ENCODE results near the gene PRCD.

Gene PRCD

DNA sequence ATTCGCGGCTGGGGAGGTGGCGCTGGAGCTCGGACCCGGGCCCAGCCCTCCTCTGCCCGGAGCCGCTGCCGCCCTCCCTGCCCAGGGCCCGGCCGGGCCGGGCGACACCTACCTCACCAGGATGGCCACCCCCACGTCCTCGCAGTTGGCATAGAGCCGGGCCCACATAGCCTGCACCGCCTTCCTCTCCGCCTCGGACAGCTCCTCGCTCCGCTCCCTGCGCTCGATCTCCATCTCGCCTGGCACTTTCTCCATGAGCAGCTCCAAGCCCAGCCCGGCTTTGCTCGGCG lies 2.6 kb upstream of the PRCD start:
- no peak overlapping the region for H3K27ac ChIP-seq
- TF ChIP-seq, protein P1, sequence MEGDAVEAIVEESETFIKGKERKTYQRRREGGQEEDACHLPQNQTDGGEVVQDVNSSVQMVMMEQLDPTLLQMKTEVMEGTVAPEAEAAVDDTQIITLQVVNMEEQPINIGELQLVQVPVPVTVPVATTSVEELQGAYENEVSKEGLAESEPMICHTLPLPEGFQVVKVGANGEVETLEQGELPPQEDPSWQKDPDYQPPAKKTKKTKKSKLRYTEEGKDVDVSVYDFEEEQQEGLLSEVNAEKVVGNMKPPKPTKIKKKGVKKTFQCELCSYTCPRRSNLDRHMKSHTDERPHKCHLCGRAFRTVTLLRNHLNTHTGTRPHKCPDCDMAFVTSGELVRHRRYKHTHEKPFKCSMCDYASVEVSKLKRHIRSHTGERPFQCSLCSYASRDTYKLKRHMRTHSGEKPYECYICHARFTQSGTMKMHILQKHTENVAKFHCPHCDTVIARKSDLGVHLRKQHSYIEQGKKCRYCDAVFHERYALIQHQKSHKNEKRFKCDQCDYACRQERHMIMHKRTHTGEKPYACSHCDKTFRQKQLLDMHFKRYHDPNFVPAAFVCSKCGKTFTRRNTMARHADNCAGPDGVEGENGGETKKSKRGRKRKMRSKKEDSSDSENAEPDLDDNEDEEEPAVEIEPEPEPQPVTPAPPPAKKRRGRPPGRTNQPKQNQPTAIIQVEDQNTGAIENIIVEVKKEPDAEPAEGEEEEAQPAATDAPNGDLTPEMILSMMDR (IDR thresholded peaks at IDR 0.05), result no peak
- TF ChIP-seq ZFX (IDR thresholded peaks at IDR 0.05; ENCODE audit: borderline replicate concordance), result no peak

DNA sequence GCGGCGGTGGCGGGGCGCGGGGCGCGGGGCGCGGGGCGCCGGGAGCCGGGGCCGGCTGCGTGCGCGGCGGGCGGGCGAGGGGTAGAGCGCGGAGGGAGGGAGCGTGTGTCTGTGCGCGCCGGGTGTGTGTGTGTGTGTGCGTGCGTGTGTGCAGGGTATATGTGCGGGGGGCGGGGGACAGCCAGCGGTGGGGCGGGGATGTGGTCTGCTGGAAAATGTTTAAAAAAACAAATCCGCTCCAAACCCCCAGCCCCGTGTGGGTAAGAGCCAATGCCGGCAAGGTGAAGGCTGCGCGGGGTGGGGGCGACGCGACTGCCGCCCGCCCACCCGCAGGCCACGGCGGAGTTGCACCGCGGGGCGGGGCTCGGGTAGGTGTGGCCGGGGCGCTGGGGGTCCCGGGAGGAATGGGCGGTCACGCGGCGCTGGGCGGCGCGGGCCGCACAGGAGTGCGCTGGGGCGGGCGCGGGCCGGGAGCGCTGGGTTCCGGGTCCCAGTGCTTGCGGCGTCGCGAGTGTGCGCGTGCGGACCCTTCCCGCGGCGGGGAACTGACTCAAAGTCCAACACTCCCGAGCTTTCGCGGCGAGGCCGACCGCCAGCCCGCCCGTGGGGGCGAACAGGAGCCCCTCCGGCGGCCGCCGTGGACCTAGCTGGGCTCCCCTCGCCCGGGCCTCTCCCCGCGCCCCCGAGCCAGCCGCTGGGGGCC lies 2.1 kb upstream of the PRCD start, which contains the start of gene CYGB:
Gene CYGB, minus strand, starts transcription at position 132 of the 703 bp plus-strand sequence. CDS start 167 bp downstream, outside the sequence.
- no peak within 1 kb of the TSS for H3K27ac ChIP-seq
- TF ChIP-seq, protein P1 (IDR thresholded peaks at IDR 0.05), result no peak
- TF ChIP-seq ZFX (IDR thresholded peaks at IDR 0.05; ENCODE audit: borderline replicate concordance), result no peak

DNA sequence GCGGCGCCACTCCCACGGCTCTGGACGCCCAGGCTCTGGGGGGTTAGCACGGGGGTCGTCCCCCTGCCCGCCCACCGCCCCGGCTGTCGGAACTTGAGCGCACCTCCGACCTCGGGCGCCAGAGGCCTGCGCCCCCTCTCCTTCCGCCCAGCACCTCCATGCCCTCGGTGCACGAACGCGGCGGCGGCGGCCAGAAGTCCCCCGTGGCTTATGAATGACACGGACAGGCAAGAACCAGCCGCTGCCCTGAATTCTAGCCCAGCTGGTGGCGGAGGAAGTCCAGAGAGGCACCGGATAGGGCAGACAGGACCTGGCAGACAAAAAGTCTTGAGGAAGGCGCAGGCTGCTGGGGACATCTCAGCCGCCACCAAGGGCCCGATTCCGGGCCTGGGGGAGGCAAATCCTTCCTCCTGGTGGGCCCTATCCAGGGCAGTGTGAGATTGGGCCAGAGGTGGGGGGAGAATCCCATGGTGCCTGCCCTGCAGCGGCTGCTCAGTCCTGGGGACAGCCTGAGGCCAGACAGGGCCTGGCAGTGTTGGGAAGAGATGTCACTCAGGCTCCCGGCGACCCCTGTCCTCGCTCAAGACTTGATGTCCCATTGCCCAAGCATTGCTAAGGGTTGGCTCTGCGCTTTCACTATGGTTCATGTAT lies 1.4 kb upstream of the PRCD start:
- TF ChIP-seq ZFX (IDR thresholded peaks at IDR 0.05; ENCODE audit: borderline replicate concordance), result no peak
- TF ChIP-seq, protein P1 (IDR thresholded peaks at IDR 0.05), result no peak
- no peak overlapping the region for H3K27ac ChIP-seq

DNA sequence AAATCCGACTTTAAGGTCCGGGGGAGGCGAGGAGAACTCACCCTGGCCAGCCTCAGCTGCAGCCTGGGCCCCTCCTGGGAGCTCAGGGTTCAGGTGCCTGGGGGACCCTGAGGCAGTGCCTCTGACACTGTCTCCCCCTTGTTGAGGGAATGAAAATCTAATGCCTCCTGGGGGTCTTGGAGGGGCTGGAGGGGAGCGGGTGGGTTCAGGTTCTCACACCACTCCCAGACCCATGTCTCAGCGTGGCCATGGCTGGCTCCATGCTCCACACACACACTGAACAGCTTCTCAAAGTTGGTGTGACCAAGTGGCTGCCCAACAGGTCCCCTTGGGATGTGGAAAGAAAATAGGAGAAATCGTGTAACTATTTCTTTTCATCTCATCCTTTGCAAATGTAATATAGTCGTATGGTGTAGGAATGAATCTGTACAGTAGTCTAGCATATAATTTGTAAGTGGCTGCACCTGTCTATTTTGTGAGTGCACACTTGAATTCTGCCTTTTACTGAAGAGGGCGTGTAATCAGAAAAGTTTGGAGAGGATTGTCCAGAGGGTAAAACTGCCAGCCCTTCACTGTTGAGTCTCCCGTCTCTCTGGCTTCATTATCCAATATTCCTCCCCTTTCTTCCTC lies 788 bp upstream of the PRCD start:
- TF ChIP-seq, protein P1 (IDR thresholded peaks at IDR 0.05), result no peak
- TF ChIP-seq ZFX (IDR thresholded peaks at IDR 0.05; ENCODE audit: borderline replicate concordance), result no peak
- H3K27ac ChIP-seq, result no peak overlapping the region

DNA sequence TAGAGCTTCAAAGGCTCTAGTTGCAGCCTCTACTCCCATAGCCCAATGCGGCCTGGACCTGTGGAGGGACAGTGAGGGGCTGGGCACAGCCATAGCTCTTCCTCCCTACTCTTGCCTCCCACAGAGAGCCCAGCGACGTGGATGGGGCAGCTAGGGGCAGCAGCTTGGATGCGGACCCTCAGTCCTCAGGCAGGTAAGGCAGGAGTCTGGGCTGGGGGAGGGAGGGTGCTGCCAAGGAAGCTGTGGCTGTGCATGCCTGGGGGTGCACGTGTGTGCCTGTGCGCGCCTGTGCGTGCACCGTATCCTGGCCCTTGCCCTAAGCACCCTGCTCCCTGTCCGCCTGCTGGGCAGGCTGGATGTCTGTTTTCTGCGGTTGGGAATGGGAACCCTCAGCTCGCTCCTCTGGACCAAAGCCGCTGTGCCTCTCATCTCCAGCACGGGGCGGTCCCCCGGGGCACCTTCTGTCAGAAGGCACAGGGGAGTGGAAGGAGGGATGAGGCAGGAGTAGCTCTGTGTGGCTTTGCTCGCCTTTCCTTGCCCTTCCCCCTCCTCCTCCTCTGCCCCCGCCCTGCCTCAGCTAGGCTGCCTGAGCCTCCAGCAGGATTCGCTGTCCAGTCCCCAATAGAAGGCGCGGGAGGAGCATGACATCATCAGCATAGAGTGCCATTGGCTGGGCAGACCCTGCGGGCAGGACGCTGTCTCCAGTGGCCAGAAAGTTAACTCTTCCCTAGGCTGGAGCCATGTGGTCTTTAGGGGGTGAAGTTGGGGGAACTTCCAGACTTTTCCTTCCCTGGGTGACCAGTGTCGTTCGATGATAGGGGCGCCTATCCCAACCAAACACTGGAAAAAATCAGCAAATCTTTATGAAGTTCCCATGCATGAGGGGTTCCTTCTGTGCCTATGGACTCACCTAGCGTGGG lies 797 bp downstream of the PRCD start:
- no peak overlapping the region for H3K27ac ChIP-seq
- TF ChIP-seq, protein P1 (IDR thresholded peaks at IDR 0.05), result peak; percentile 25
- TF ChIP-seq ZFX (IDR thresholded peaks at IDR 0.05; ENCODE audit: borderline replicate concordance), result no peak

DNA sequence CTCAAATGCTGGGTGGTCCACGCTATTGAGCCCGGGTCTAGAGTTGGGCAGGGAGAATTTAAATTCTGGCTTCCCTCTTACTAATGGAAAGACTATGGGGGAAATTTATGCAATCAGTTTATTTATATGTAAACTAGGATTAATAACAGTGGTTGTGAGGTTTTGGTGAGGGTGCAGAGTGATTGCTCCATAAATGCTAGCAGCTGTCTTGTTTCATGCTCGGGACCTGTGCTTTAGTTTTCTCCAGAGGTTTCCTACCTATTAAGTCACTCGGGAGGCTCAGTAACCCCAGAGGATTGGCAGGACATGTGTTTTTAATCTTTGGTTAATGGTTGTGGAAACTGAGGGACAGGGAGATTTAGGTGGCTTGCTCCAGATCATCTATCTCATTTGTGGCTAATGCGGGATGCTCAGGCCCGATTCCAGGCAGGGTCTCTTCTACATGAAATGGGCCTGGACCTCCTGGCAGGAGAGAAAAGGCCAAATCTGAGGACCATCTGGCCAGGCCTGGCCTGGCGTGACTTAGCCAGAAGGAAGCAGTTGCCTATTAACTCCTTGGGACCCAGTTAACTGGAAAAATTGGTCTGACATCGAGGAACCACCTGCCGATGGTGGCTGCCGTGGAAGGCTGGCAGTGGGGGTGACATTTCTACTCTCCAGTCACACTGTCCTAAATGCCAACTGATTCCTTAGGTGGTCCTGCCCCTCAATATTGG lies 2.1 kb downstream of the PRCD start:
- TF ChIP-seq ZFX (IDR thresholded peaks at IDR 0.05; ENCODE audit: borderline replicate concordance), result no peak
- TF ChIP-seq, protein P1 (IDR thresholded peaks at IDR 0.05), result no peak
- H3K27ac ChIP-seq, result no peak overlapping the region

All from 22Rv1 (cell line).